HepG2 (cell line): ENCODE data around the gene FGF19. TPM values are rescaled to one million over a fixed set of nuclear protein-coding genes. Genes with fewer than 3 reads are reported as not detected.
A peak's percentile ranks its signal among the peaks of the same experiment; 100 is the strongest.

Experiments used
- ATAC-seq: fragments of 200-7000 bp; cut with Tn5 transposase; 3 replicates; pipeline ENCODE4 v1.9.1; 2020; ENCODE audit warnings: mild to moderate bottlenecking, moderate library complexity
- BruUV-seq: library from RNA; stranded (reverse); fragments of 400-500 nt; replicated peaks from 2 replicates; lab custom pipeline; 2021; lab: Mats Ljungman, UMichigan
- CTCF ChIA-PET: fragments of 300-600 bp; formaldehyde crosslinking; extraction: SDS; loops from one replicate; lab custom pipeline; 2021; ENCODE audit warnings: low total read pairs, inconsistent platforms, low intra/inter-chr PET ratio; lab: Yijun Ruan, JAX
- POLR2A ChIA-PET: fragments of 350-600 bp; sonication (Branson Sonifier 250); formaldehyde crosslinking; loops from one replicate; lab custom pipeline; 2020; ENCODE audit warnings: antibody characterized with exemption, inconsistent platforms; lab: Yijun Ruan, JAX
- DNase-seq: peaks from one replicate; pipeline ENCODE4 v3.0.0-alpha.2; 2015; ENCODE audit warnings: low spot score
- FAIRE-seq: peaks from 3 replicates; lab custom pipeline; 2011; peaks lifted over from hg19 to GRCh38; lab: Jason Lieb, UNC
- H2AFZ ChIP-seq: one replicate; pipeline ENCODE4 v1.6.1; 2011; ENCODE audit warnings: low read length, inconsistent platforms
- H3K27ac ChIP-seq: fragments of 300-600 bp; 3 replicates; pipeline ENCODE4 v1.8.0; 2011; ENCODE audit warnings: mixed run types, mild to moderate bottlenecking, mixed read lengths, low read length, inconsistent platforms; ENCODE audit not compliant: insufficient read depth; ENCODE audit errors: extremely low read length
- H3K27me3 ChIP-seq, 2 experiments: fragments of 200-600 bp in 1 of 2; 2 replicates in 1 of 2; 3 replicates in 1 of 2; pipeline versions ENCODE4 v1.6.0 to v1.8.0; 2011; ENCODE audit warnings: low read length in 2 of 2, mild to moderate bottlenecking in 2 of 2, moderate library complexity in 2 of 2, inconsistent platforms in 1 of 2; ENCODE audit not compliant: insufficient read depth in 2 of 2, control insufficient read depth in 1 of 2
- H3K36me3 ChIP-seq, 2 experiments: fragments of 200-600 bp in 1 of 2; replicated peaks in 1 of 2; 2 replicates in 1 of 2; 3 replicates in 1 of 2; pipeline versions ENCODE4 v1.5.1 to v1.8.0; 2011; ENCODE audit warnings: low read length in 2 of 2, inconsistent platforms in 1 of 2; ENCODE audit not compliant: insufficient read depth in 2 of 2, control insufficient read depth in 1 of 2
- H3K4me1 ChIP-seq: 2 replicates; pipeline ENCODE4 v1.5.1; 2012; ENCODE audit warnings: low read length, inconsistent platforms; ENCODE audit not compliant: insufficient read depth
- H3K4me2 ChIP-seq: 2 replicates; pipeline ENCODE4 v1.6.0; 2011; ENCODE audit warnings: low read depth, low read length, inconsistent platforms
- H3K4me3 ChIP-seq, 3 experiments: fragments of 200-600 bp in 1 of 3; sonication (generic), shearing (Covaris generic) in 1 of 3; replicated peaks in 1 of 3; 2 replicates each; pipeline ENCODE4 v1.5.1; 2011 to 2016; ENCODE audit warnings: low read length in 3 of 3, inconsistent platforms in 2 of 3, low read depth in 2 of 3, mild to moderate bottlenecking in 2 of 3, control low read depth in 1 of 3, mixed read lengths in 1 of 3; ENCODE audit not compliant: insufficient read depth in 1 of 3
- H3K79me2 ChIP-seq: one replicate; pipeline ENCODE4 v1.6.1; 2011; ENCODE audit warnings: low read length, inconsistent platforms; ENCODE audit not compliant: insufficient read depth
- H3K9ac ChIP-seq: 2 replicates; pipeline ENCODE4 v1.6.0; 2011; ENCODE audit warnings: mild to moderate bottlenecking, low read depth, low read length, inconsistent platforms; ENCODE audit not compliant: insufficient read depth
- H3K9me3 ChIP-seq: 2 replicates; pipeline ENCODE4 v1.5.1; 2012; ENCODE audit warnings: mild to moderate bottlenecking, low read length
- H4K20me1 ChIP-seq: 2 replicates; pipeline ENCODE4 v1.6.0; 2011; ENCODE audit warnings: inconsistent platforms, mild to moderate bottlenecking, low read length, moderate library complexity; ENCODE audit not compliant: insufficient read depth
- ARNTL ChIP-seq: sonication (generic); formaldehyde crosslinking; IDR thresholded peaks from 2 replicates; pipeline ENCODE4 v1.4.0; 2020; ENCODE audit warnings: mild to moderate bottlenecking, missing genetic modification reagents
- FOSL2 ChIP-seq: sonication (generic); formaldehyde crosslinking; IDR thresholded peaks from 2 replicates; pipeline ENCODE4 v1.4.0; 2020; ENCODE audit warnings: missing genetic modification reagents
- HES4 ChIP-seq: sonication (generic); formaldehyde crosslinking; IDR thresholded peaks from 2 replicates; pipeline ENCODE4 v1.9.0; 2021; ENCODE audit warnings: mild to moderate bottlenecking, missing genetic modification reagents, borderline replicate concordance
- ISX ChIP-seq: sonication (generic); formaldehyde crosslinking; conservative IDR thresholded peaks from 2 replicates; pipeline ENCODE4 v1.5.0; 2020; ENCODE audit warnings: missing genetic modification reagents
- KDM2A ChIP-seq: sonication (generic); formaldehyde crosslinking; IDR thresholded peaks from 2 replicates; pipeline ENCODE4 v1.4.0; 2020; ENCODE audit warnings: low read depth, missing genetic modification reagents, borderline replicate concordance
- MED1 ChIP-seq: sonication (generic); formaldehyde crosslinking; IDR thresholded peaks from 2 replicates; pipeline ENCODE4 v1.4.0; 2020; ENCODE audit warnings: missing genetic modification reagents
- NFE2 ChIP-seq: sonication (generic); formaldehyde crosslinking; IDR thresholded peaks from 2 replicates; pipeline ENCODE4 v1.4.0; 2020; ENCODE audit warnings: missing genetic modification reagents
- PCBP2 ChIP-seq: fragments of 200-400 bp; formaldehyde crosslinking; optimal IDR thresholded peaks from 2 replicates; pipeline ENCODE3; 2018; ENCODE audit warnings: low read length, low read depth; ENCODE audit not compliant: poor library complexity, severe bottlenecking
- PRDM10 ChIP-seq: sonication (generic); formaldehyde crosslinking; IDR thresholded peaks from 2 replicates; pipeline ENCODE4 v1.4.0; 2020; ENCODE audit warnings: low read depth, missing genetic modification reagents
- RARA ChIP-seq: IDR thresholded peaks from 2 replicates; pipeline ENCODE4 v1.6.1; 2016; ENCODE audit warnings: missing genetic modification reagents, missing compliant biosample characterization
- SALL1 ChIP-seq: sonication (generic); formaldehyde crosslinking; IDR thresholded peaks from 2 replicates; pipeline ENCODE4 v1.8.0; 2022; ENCODE audit warnings: mild to moderate bottlenecking, missing genetic modification reagents
- SETDB1 ChIP-seq: sonication (generic); formaldehyde crosslinking; IDR thresholded peaks from 2 replicates; pipeline ENCODE4 v1.5.1; 2020; ENCODE audit warnings: missing genetic modification reagents, mild to moderate bottlenecking, borderline replicate concordance
- SPEN ChIP-seq: sonication (generic); formaldehyde crosslinking; IDR thresholded peaks from 2 replicates; pipeline ENCODE4 v1.5.1; 2020; ENCODE audit warnings: low read depth, mild to moderate bottlenecking, missing genetic modification reagents
- THAP11 ChIP-seq: IDR thresholded peaks from 2 replicates; pipeline ENCODE4 v1.6.1; 2016; ENCODE audit warnings: missing biosample characterization, missing genetic modification reagents
- ZNF292 ChIP-seq: sonication (generic); formaldehyde crosslinking; IDR thresholded peaks from 2 replicates; pipeline ENCODE4 v1.8.1; 2022; ENCODE audit warnings: mild to moderate bottlenecking, low read depth, missing genetic modification reagents, borderline replicate concordance
- ZNF788 ChIP-seq: sonication (generic); formaldehyde crosslinking; IDR thresholded peaks from 2 replicates; pipeline ENCODE4 v1.5.0; 2020; ENCODE audit warnings: mild to moderate bottlenecking, missing genetic modification reagents, borderline replicate concordance
- WGBS: methylation state at CpG from one replicate; pipeline ENCODE4 v1.1.6; 2017; ENCODE audit warnings: low lambda C conversion rate; 5-methylcytosine and 5-hydroxymethylcytosine counted together
- in situ Hi-C: cut with HindIII; loops from 2 replicates; pipeline ENCODE4 v1.10.0; 2017; ENCODE audit warnings: low pct_unique_long_range_greater_than_20kb; ENCODE audit not compliant: extremely low pct_ligation_motif_present
- intact Hi-C: fragments of 100-400 bp; cut with micrococcal nuclease; formaldehyde crosslinking; loops from one replicate; pipeline ENCODE4 v1.10.0; 2022; ENCODE audit not compliant: unreplicated experiment
- polyA plus RNA-seq, 8 experiments: library from polyadenylated mRNA; depleted of rRNA in 3 of 8; stranded (reverse) in 7 of 8; unstranded in 1 of 8; fragments of >200 nt; fragmentation: Illumina TruSeq in 4 of 8; extraction: Trizol in 4 of 8; gene quantifications; 2 replicates each; pipeline versions ENCODE4 v1.2.1 to v1.2.3, GENCODE V29; 2011 to 2016; ENCODE audit warnings: low read depth in 4 of 8, missing spikeins in 1 of 8, mixed read lengths in 1 of 8; ENCODE audit not compliant: insufficient read depth in 1 of 8
- total RNA-seq, 5 experiments: library from RNA; depleted of rRNA; stranded (reverse); fragments of >200 nt; fragmentation: Illumina TruSeq; extraction: Trizol; gene quantifications; 2 replicates each; pipeline ENCODE4 v1.2.3, GENCODE V29; 2016; ENCODE audit warnings: low read depth in 1 of 5

The FGF19 gene
- total and polyA plus RNA-seq, 2 of the 13 experiments (the other 11 are each of a cell fraction or from before 2014, with no cell fraction given) = 0.07 TPM; not detected in 1

DNA sequence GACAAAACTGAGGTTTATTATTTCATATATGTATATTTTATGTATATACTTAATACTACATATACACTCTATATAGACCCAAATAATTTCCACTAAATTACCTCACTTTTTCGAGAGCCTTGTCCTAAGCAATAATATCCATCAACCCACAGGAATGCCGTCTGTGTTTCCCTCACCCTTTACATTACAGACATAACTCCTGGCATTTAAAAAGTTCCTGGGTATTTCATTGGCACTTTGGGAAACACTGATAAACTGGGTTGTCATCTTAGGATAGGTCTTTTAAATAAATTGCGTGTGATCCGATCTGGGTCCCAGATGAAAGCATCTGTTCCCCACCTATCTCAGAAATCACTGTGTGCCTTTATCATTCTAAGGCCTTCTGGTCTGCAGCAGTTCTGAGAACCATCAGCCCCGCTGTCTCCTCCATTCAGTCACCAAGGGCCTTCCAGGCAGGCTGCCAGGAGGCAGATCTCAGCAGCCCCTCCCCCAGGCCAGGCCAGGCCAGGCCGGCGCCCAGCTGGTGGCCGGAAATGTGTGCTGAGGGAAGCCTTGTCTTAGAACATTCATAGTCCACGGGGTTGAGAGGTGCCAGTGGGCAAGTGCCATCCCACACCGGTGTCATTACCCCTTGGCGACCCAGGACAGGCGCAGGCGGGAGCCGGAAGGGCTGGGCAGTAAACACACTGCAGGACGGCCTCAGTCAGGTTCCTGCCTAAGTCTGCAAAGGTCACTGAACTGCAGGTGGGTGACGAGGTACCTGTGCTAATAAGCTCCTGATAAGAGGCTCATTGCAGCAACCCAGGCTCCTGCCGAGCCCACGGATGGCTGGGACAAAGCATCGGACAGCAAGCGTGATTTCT, 3.3 kb downstream of the FGF19 start (continued):
- TF ChIP-seq ARNTL (CRISPR knock-in tag) (no peak), SETDB1 (CRISPR knock-in tag) (no peak), ZNF292 (CRISPR knock-in tag) (0 out of 2 replicates have a peak, but pooled peaks have one; percentile 21), ISX (CRISPR knock-in tag) (no peak), THAP11 (CRISPR knock-in tag) (0 out of 2 replicates have a peak, but pooled peaks have one; percentile 21), NFE2 (no peak), FOSL2 (CRISPR knock-in tag) (peak; percentile 69), PRDM10 (no peak)

DNA sequence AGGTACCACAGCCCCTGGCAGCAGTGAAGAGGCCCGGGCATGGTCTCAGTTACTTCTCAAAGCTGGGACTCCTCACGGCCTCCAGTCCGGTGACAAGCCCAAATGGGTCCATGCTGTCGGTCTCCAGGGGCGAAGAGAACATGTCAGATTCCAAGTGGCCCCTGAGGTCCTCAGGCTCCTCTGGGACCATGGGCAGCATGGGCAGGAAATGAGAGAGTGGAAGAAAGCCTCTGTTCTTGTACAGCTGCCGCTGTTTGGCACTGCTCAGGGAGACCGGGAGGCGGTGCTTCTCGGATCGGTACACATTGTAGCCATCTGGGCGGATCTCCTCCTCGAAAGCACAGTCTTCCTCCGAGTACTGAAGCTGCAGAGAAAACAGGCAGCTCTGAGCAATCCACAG, 4.6 kb downstream of the FGF19 start:
- DNase-seq (no peak), ATAC-seq (peak; percentile 35), FAIRE-seq (peak; percentile 53)
- peak overlapping the region in 1 of 3 experiments; percentile 32; a peak in 1 of 6 replicates for H3K4me3 ChIP-seq
- H2AFZ ChIP-seq = no peak overlapping the region
- H3K79me2 ChIP-seq = no peaks in the 10 kb centered on the region
- peaks cover 2 to 32% of the 10 kb centered on the region in 2 experiments; a peak in 3 of 5 replicates for H3K27me3 ChIP-seq
- H3K36me3 ChIP-seq = no peaks in the 10 kb centered on the region
- H3K9ac ChIP-seq = peak overlapping the region; percentile 23; the same call in 1 of the 2 replicates
- no CpG with 5 or more reads among the region's 13 CpGs for WGBS
- intact Hi-C loops = no loop called here
- peaks cover 75% of the 10 kb centered on the region for H3K4me1 ChIP-seq
- H3K4me2 ChIP-seq = peak overlapping the region; percentile 82
- ChIA-PET POLR2A (interaction anchor here (1.2 to 2.0 kb wide), 2 partner anchors 10 to 11 kb away, joined by 4 to 7 read pairs; no protein-coding TSS in a partner anchor), CTCF (no interaction called here)
- no peak overlapping the region for H3K27ac ChIP-seq
- no peaks in the 10 kb centered on the region for H3K9me3 ChIP-seq
- in situ Hi-C loops = no loop called here
- no TSS peak for BruUV-seq
- no peaks in the 10 kb centered on the region for H4K20me1 ChIP-seq
- TF ChIP-seq ZNF788 (CRISPR knock-in tag) = no peak
- 0 out of 2 replicates have a peak, but pooled peaks have one; percentile 25 for TF ChIP-seq ZNF292 (CRISPR knock-in tag)
- TF ChIP-seq KDM2A (CRISPR knock-in tag) = peak; percentile 31; the same call in 1 of the 2 replicates
- 0 out of 2 replicates have a peak, but pooled peaks have one; percentile 18 for TF ChIP-seq RARA (CRISPR knock-in tag)
- TF ChIP-seq MED1 = 0 out of 2 replicates have a peak, but pooled peaks have one; percentile 25
- no peak for TF ChIP-seq PCBP2
- TF ChIP-seq SPEN (CRISPR knock-in tag) = no peak
- peak; percentile 39; the same call in 1 of the 2 replicates for TF ChIP-seq SALL1 (CRISPR knock-in tag)
- TF ChIP-seq HES4 (CRISPR knock-in tag) = no peak
